ENCODE measurements around the gene PGLYRP3. TPM values are rescaled to one million over a fixed set of nuclear protein-coding genes. Genes with fewer than 3 reads are reported as not detected.

PGLYRP3 gene
- total RNA-seq, 1 donor from 2014 or later = not detected

GRCh38 chr1:153313288-153313687 lies 536 bp upstream of the PGLYRP3 start:
- DNase-seq = no peak

GRCh38 chr1:153310526-153310925 lies 2.2 kb downstream of the PGLYRP3 start:
- no peak for DNase-seq

GRCh38 chr1:153309441-153309840 lies 3.3 kb downstream of the PGLYRP3 start:
- DNase-seq = no peak

- no peak for DNase-seq
Observed at GRCh38 chr1:153308540-153308939, 4.2 kb downstream of the PGLYRP3 start.

GRCh38 chr1:153307221-153307600 lies 5.5 kb downstream of the PGLYRP3 start:
- no peak for DNase-seq

GRCh38 chr1:153306303-153307220 lies 6.2 kb downstream of the PGLYRP3 start:
- DNase-seq = no peak

GRCh38 chr1:153305682-153306081 lies 7.1 kb downstream of the PGLYRP3 start:
- no peak for DNase-seq

- DNase-seq = no peak
Observed at GRCh38 chr1:153302308-153302707, 10.4 kb downstream of the PGLYRP3 start.

GRCh38 chr1:153293851-153294250 lies 18.9 kb downstream of the PGLYRP3 start:
- no peak for DNase-seq

GRCh38 chr1:153293480-153293775 lies 19.3 kb downstream of the PGLYRP3 start:
- no peak for DNase-seq

GRCh38 chr1:153292740-153293479 lies 19.8 kb downstream of the PGLYRP3 start:
- DNase-seq = no peak

GRCh38 chr1:153292185-153292584 lies 20.6 kb downstream of the PGLYRP3 start:
- DNase-seq = no peak

GRCh38 chr1:153291514-153291913 lies 21.2 kb downstream of the PGLYRP3 start:
- no peak for DNase-seq

- no peak for DNase-seq
Observed at GRCh38 chr1:153288634-153289275, 24.0 kb downstream of the PGLYRP3 start.

GRCh38 chr1:153277852-153278251 lies 34.9 kb downstream of the PGLYRP3 start:
- no peak for DNase-seq

GRCh38 chr1:153272186-153272585 lies 40.6 kb downstream of the PGLYRP3 start:
- DNase-seq = no peak

GRCh38 chr1:153271711-153272110 lies 41.0 kb downstream of the PGLYRP3 start:
- DNase-seq = no peak

GRCh38 chr1:153265457-153265856 lies 47.3 kb downstream of the PGLYRP3 start:
- DNase-seq = no peak

GRCh38 chr1:153262462-153263157 lies 50.1 kb downstream of the PGLYRP3 start:
- DNase-seq = no peak

GRCh38 chr1:153262070-153262366 lies 50.7 kb downstream of the PGLYRP3 start:
- DNase-seq = no peak

GRCh38 chr1:153261281-153262069 lies 51.3 kb downstream of the PGLYRP3 start:
- DNase-seq = peak; percentile 31
